ENCODE measurements around the gene PEX14. TPM values are rescaled to one million over a fixed set of nuclear protein-coding genes. Genes with fewer than 3 reads are reported as not detected.

PEX14 gene
- total and polyA plus RNA-seq, 10 of the 15 experiments (the other 5 are each of a cell fraction or from before 2014, with no cell fraction given): 1.4 to 23.2 (median 12.0) TPM

GRCh38 chr1:10607228-10607627, 132.5 kb downstream of the PEX14 start:
- ATAC-seq (no peak), DNase-seq (ENCODE audit: low read depth, low spot score) (no peak), FAIRE-seq (no peak)
- Histone ChIP-seq H3K4me1 (ENCODE audit: control insufficient read depth, insufficient read depth, low read length) (no peaks in the 10 kb centered on the region), H4K20me1 (ENCODE audit: control insufficient read depth, insufficient read depth) (no peaks in the 10 kb centered on the region), H3K9ac (ENCODE audit: control insufficient read depth, insufficient read depth, low read length) (no peak overlapping the region), H2AFZ (ENCODE audit: control insufficient read depth, low read depth, low read length) (no peak overlapping the region), H3K79me2 (ENCODE audit: control insufficient read depth, insufficient read depth, low read length) (no peaks in the 10 kb centered on the region), H3K9me3 (replicated peaks; ENCODE audit: control insufficient read depth, insufficient read depth, low read length) (no peaks in the 10 kb centered on the region), H3K36me3 (ENCODE audit: control insufficient read depth in 2 of 2, insufficient read depth in 2 of 2, low read length in 1 of 2) (0 out of 4 replicates have a peak, but pooled peaks cover 0 to 2% of the 10 kb centered on the region in 2 experiments), H3K4me3 (no peak overlapping the region), H3K4me2 (ENCODE audit: control insufficient read depth, insufficient read depth) (no peak overlapping the region), H3K27me3 (replicated peaks in 1 of 2; ENCODE audit: control insufficient read depth in 2 of 2, insufficient read depth in 2 of 2, low read length in 1 of 2) (no peaks in the 10 kb centered on the region), H3K27ac (ENCODE audit: control insufficient read depth, insufficient read depth) (no peak overlapping the region)
- ChIA-PET SMC1A (ENCODE audit: uncharacterized antibody, unreplicated experiment) (no interaction called here), POLR2A (no interaction called here), CTCF (interaction anchor here (1.1 to 2.0 kb wide), 2 partner anchors 99 to 112 kb away, joined by 3 to 6 read pairs; no protein-coding TSS in a partner anchor), RAD21 (ENCODE audit: unreplicated experiment) (no interaction called here)
- 96% methylated on average over 3 of the region's 3 CpGs for WGBS (ENCODE audit: insufficient coverage, insufficient replicate concordance, low lambda C conversion rate, missing lambda C conversion rate)
- BruUV-seq (replicated peaks): no TSS peak
- in situ Hi-C loops (cut with MboI): no loop called here
- intact Hi-C loops (cut with micrococcal nuclease; ENCODE audit: unreplicated experiment): loop anchor here (10.0 kb wide), 1 partner anchor 102 kb away; no protein-coding TSS in a partner anchor
- TF ChIP-seq RAD21 (IDR thresholded peaks at IDR 0.05; ENCODE audit: insufficient read depth, low read depth, low read length): no peak
- TF ChIP-seq STAT3 (IDR thresholded peaks at IDR 0.05; ENCODE audit: low read depth, low read length): no peak
- TF ChIP-seq ZNF274 (IDR thresholded peaks at IDR 0.05; ENCODE audit: insufficient read depth, insufficient read length): no peak
- no peak for TF ChIP-seq HSF1 (IDR thresholded peaks at IDR 0.05; ENCODE audit: low read depth, low read length)
- no peak for TF ChIP-seq KLF5 (IDR thresholded peaks at IDR 0.05; ENCODE audit: partially characterized antibody)
- no peak for TF ChIP-seq RELA (IDR thresholded peaks at IDR 0.05; ENCODE audit: borderline replicate concordance, partially characterized antibody)
